CD4-positive, alpha-beta T cell treated with Interleukin-12 subunit alpha and Interleukin-12 subunit beta, for 1 hour (primary cell): ENCODE measurements around the gene ASXL2.

Experiments
- DNase-seq: peaks from one replicate; pipeline ENCODE4 v3.0.0-alpha.2; 2020

The ASXL2 gene

DNA sequence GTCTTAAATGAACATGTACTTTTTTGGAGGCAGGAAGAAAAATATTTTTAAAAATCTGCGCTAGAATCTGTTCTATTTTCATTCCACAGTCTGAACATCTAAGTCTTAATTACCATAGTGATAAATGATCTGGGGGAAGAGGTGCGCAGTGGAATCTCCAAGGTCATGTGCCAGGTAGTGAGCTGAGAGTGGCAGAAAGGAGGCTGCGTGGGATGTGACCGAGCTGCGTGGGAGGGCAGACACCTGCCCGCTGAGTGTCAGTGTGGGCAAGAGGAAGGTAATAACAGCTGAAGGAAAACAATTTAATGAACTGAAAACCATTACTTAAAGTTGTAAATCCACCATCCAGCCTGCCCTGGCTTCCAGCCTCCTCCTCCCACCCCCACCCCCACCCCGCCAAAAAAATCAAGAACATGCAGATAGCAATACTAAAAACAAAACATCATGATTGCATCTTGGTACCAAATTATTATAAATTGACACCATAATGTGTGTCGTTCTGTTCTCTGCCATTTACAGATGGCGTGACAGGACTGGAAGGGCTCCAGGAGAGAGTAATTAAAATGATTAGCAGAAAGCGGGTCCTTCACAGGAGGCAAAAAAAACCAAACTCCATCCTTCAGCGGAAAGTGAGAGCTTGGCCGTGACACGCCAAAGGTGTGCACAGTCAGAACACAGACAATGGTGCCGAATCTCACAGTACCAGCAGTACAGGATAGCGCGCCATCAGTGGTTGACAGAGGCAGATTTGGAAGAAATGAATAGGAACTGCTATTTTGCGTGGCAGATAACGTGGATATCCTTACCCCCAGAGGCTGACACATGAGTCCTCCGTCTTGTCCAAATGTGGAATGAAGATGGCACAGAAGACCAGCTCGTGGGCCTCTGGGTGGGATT lies 193.5 kb downstream of the ASXL2 start:
- no peak for DNase-seq
